ENCODE measurements around the gene ATOH8.

The ATOH8 gene

GRCh38 chr2:85724731-85725181 lies 29.0 kb upstream of the ATOH8 start:
- Histone ChIP-seq H3K27me3 (ENCODE audit: low read depth) (peaks cover 2% of the 10 kb centered on the region), H3K36me3 (replicated peaks) (no peaks in the 10 kb centered on the region), H3K4me1 (no peaks in the 10 kb centered on the region), H3K4me3 (no peak overlapping the region), H3K9me3 (no peaks in the 10 kb centered on the region)
- in situ Hi-C loops (cut with MboI; ENCODE audit: low sequenced_read_pairs) = no loop called here
- no peak for DNase-seq (ENCODE audit: low spot score in 2 of 2)

- no peaks in the 10 kb centered on the region for H3K4me1 ChIP-seq
- H3K9me3 ChIP-seq = no peaks in the 10 kb centered on the region
- H3K4me3 ChIP-seq = no peak overlapping the region
- in situ Hi-C loops (cut with MboI; ENCODE audit: low sequenced_read_pairs) = no loop called here
- DNase-seq (ENCODE audit: low spot score in 2 of 2) = no peak
- H3K36me3 ChIP-seq (replicated peaks) = no peaks in the 10 kb centered on the region
- peaks cover 2% of the 10 kb centered on the region for H3K27me3 ChIP-seq (ENCODE audit: low read depth)
These were observed 28.3 kb upstream of the ATOH8 start for GRCh38 chr2:85725451-85725850.

- DNase-seq (ENCODE audit: low spot score in 2 of 2) = no peak
- H3K4me1 ChIP-seq = no peaks in the 10 kb centered on the region
- no peaks in the 10 kb centered on the region for H3K36me3 ChIP-seq (replicated peaks)
- H3K4me3 ChIP-seq = no peak overlapping the region
- peaks cover 2% of the 10 kb centered on the region for H3K27me3 ChIP-seq (ENCODE audit: low read depth)
- no peaks in the 10 kb centered on the region for H3K9me3 ChIP-seq
- in situ Hi-C loops (cut with MboI; ENCODE audit: low sequenced_read_pairs) = no loop called here
These were observed 26.0 kb upstream of the ATOH8 start for GRCh38 chr2:85727798-85728197.

- in situ Hi-C loops (cut with MboI; ENCODE audit: low sequenced_read_pairs) = no loop called here
- no peak overlapping the region for H3K4me3 ChIP-seq
- no peak for DNase-seq (ENCODE audit: low spot score in 2 of 2)
- H3K36me3 ChIP-seq (replicated peaks) = no peaks in the 10 kb centered on the region
- no peaks in the 10 kb centered on the region for H3K9me3 ChIP-seq
- H3K4me1 ChIP-seq = no peaks in the 10 kb centered on the region
- H3K27me3 ChIP-seq (ENCODE audit: low read depth) = peaks cover 2% of the 10 kb centered on the region
These were observed 25.4 kb upstream of the ATOH8 start for GRCh38 chr2:85728342-85728741.

- in situ Hi-C loops (cut with MboI; ENCODE audit: low sequenced_read_pairs) = no loop called here
- Histone ChIP-seq H3K27me3 (ENCODE audit: low read depth) (peaks cover 2% of the 10 kb centered on the region), H3K4me1 (no peaks in the 10 kb centered on the region), H3K4me3 (no peak overlapping the region), H3K9me3 (no peaks in the 10 kb centered on the region), H3K36me3 (replicated peaks) (no peaks in the 10 kb centered on the region)
- DNase-seq (ENCODE audit: low spot score in 2 of 2) = peak; percentile 77 to 92
These were observed 24.6 kb upstream of the ATOH8 start for GRCh38 chr2:85728883-85729824.

- DNase-seq (ENCODE audit: low spot score in 2 of 2) = no peak
- Histone ChIP-seq H3K4me1 (no peaks in the 10 kb centered on the region), H3K4me3 (no peak overlapping the region), H3K9me3 (no peaks in the 10 kb centered on the region), H3K36me3 (replicated peaks) (no peaks in the 10 kb centered on the region), H3K27me3 (ENCODE audit: low read depth) (peaks cover 2% of the 10 kb centered on the region)
- in situ Hi-C loops (cut with MboI; ENCODE audit: low sequenced_read_pairs) = no loop called here
These were observed 23.8 kb upstream of the ATOH8 start for GRCh38 chr2:85729825-85730510.

- Histone ChIP-seq H3K9me3 (no peaks in the 10 kb centered on the region), H3K4me1 (no peaks in the 10 kb centered on the region), H3K4me3 (no peak overlapping the region), H3K36me3 (replicated peaks) (no peaks in the 10 kb centered on the region), H3K27me3 (ENCODE audit: low read depth) (peaks cover 3% of the 10 kb centered on the region)
- DNase-seq (ENCODE audit: low spot score in 2 of 2) = no peak
- in situ Hi-C loops (cut with MboI; ENCODE audit: low sequenced_read_pairs) = no loop called here
These were observed 23.0 kb upstream of the ATOH8 start for GRCh38 chr2:85730686-85731230.

- in situ Hi-C loops (cut with MboI; ENCODE audit: low sequenced_read_pairs) = no loop called here
These were observed 22.2 kb upstream of the ATOH8 start for GRCh38 chr2:85731606-85732005.

GRCh38 chr2:85732467-85733120 lies 21.2 kb upstream of the ATOH8 start:
- H3K27me3 ChIP-seq (ENCODE audit: low read depth) = peaks cover 5% of the 10 kb centered on the region; the same call in 1 of the 2 replicates
- H3K4me1 ChIP-seq = no peaks in the 10 kb centered on the region
- no peak overlapping the region for H3K4me3 ChIP-seq
- H3K36me3 ChIP-seq (replicated peaks) = no peaks in the 10 kb centered on the region
- in situ Hi-C loops (cut with MboI; ENCODE audit: low sequenced_read_pairs) = no loop called here
- DNase-seq (ENCODE audit: low spot score in 2 of 2) = no peak
- no peaks in the 10 kb centered on the region for H3K9me3 ChIP-seq

More at GRCh38 chr2:85731606-85732005, 22.2 kb upstream of the ATOH8 start:
- Histone ChIP-seq H3K9me3 (no peaks in the 10 kb centered on the region), H3K4me1 (no peaks in the 10 kb centered on the region), H3K27me3 (ENCODE audit: low read depth) (peaks cover 5% of the 10 kb centered on the region), H3K4me3 (no peak overlapping the region), H3K36me3 (replicated peaks) (no peaks in the 10 kb centered on the region)
- DNase-seq (ENCODE audit: low spot score in 2 of 2) = no peak

- in situ Hi-C loops (cut with MboI; ENCODE audit: low sequenced_read_pairs) = no loop called here
- Histone ChIP-seq H3K36me3 (replicated peaks) (no peaks in the 10 kb centered on the region), H3K9me3 (no peaks in the 10 kb centered on the region), H3K4me3 (no peak overlapping the region), H3K4me1 (no peaks in the 10 kb centered on the region), H3K27me3 (ENCODE audit: low read depth) (peaks cover 5% of the 10 kb centered on the region; the same call in 1 of the 2 replicates)
- no peak for DNase-seq (ENCODE audit: low spot score in 2 of 2)
These were observed 20.4 kb upstream of the ATOH8 start for GRCh38 chr2:85733121-85733960.

GRCh38 chr2:85734015-85734414 lies 19.8 kb upstream of the ATOH8 start:
- Histone ChIP-seq H3K9me3 (no peaks in the 10 kb centered on the region), H3K27me3 (ENCODE audit: low read depth) (peaks cover 5% of the 10 kb centered on the region; the same call in 1 of the 2 replicates), H3K4me3 (no peak overlapping the region), H3K36me3 (replicated peaks) (no peaks in the 10 kb centered on the region), H3K4me1 (no peaks in the 10 kb centered on the region)
- no peak for DNase-seq (ENCODE audit: low spot score in 2 of 2)
- in situ Hi-C loops (cut with MboI; ENCODE audit: low sequenced_read_pairs) = no loop called here

- Histone ChIP-seq H3K4me3 (no peak overlapping the region), H3K36me3 (replicated peaks) (no peaks in the 10 kb centered on the region), H3K9me3 (no peaks in the 10 kb centered on the region), H3K4me1 (no peaks in the 10 kb centered on the region), H3K27me3 (ENCODE audit: low read depth) (peaks cover 5% of the 10 kb centered on the region; the same call in 1 of the 2 replicates)
- in situ Hi-C loops (cut with MboI; ENCODE audit: low sequenced_read_pairs) = loop anchor here (5.0 kb wide), 1 partner anchor 77 kb away; no protein-coding TSS in a partner anchor
- DNase-seq (ENCODE audit: low spot score in 2 of 2) = no peak
These were observed 18.7 kb upstream of the ATOH8 start for GRCh38 chr2:85734942-85735608.

Data from HAP-1 (cell line).